WTC11 (cell line): ENCODE measurements around the gene ASMTL. TPM values are rescaled to one million over a fixed set of nuclear protein-coding genes. Genes with fewer than 3 reads are reported as not detected.

Experiments used
- ATAC-seq: fragments of 200-7000 bp; cut with Tn5 transposase; 2 replicates; pipeline ENCODE4 v1.10.0; 2021; ENCODE audit warnings: mild to moderate bottlenecking, moderate library complexity
- CTCF ChIA-PET: fragments of 300-600 bp; sonication (Branson Sonifier 250); formaldehyde crosslinking; loops from one replicate; lab custom pipeline; 2021; ENCODE audit warnings: antibody characterized with exemption; lab: Charles Lee
- POLR2A ChIA-PET: fragments of 350-600 bp; sonication (Branson Sonifier 250); formaldehyde crosslinking; loops from one replicate; lab custom pipeline; 2021; ENCODE audit warnings: antibody characterized with exemption; lab: Charles Lee
- DNase-seq: peaks from one replicate; pipeline ENCODE4 v3.0.0; 2021; ENCODE audit warnings: low spot score
- H3K27ac Mint-ChIP-seq: 2 replicates; pipeline ENCODE4 v1.8.0; 2021; ENCODE audit warnings: mixed read lengths
- H3K27me3 Mint-ChIP-seq: 2 replicates; pipeline ENCODE4 v1.8.0; 2021; ENCODE audit warnings: low read depth, mild to moderate bottlenecking, moderate library complexity, mixed read lengths
- H3K36me3 Mint-ChIP-seq: 2 replicates; pipeline ENCODE4 v1.8.0; 2021; ENCODE audit warnings: mixed read lengths
- H3K4me1 Mint-ChIP-seq: 2 replicates; pipeline ENCODE4 v1.8.0; 2022; ENCODE audit warnings: mixed read lengths
- H3K4me3 Mint-ChIP-seq: 2 replicates; pipeline ENCODE4 v1.8.0; 2021; ENCODE audit warnings: mild to moderate bottlenecking, moderate library complexity, mixed read lengths
- H3K9me3 Mint-ChIP-seq: 2 replicates; pipeline ENCODE4 v1.8.0; 2021; ENCODE audit warnings: mixed read lengths
- CBFB ChIP-seq: sonication (generic); formaldehyde crosslinking; IDR thresholded peaks from 2 replicates; pipeline ENCODE4 v1.8.1; 2022; ENCODE audit warnings: mild to moderate bottlenecking, low read depth, missing genetic modification reagents
- FOXK1 ChIP-seq: sonication (generic); formaldehyde crosslinking; IDR thresholded peaks from 2 replicates; pipeline ENCODE4 v1.8.0; 2022; ENCODE audit warnings: mild to moderate bottlenecking, moderate library complexity, missing genetic modification reagents
- GRHL2 ChIP-seq: fragments of 250-450 bp; sonication (Bioruptor Pico); IDR thresholded peaks from 2 replicates; pipeline ENCODE4 v1.8.0; 2022; ENCODE audit warnings: mild to moderate bottlenecking, moderate library complexity; ENCODE audit not compliant: insufficient replicate concordance, severe bottlenecking
- GTF2I ChIP-seq: fragments of 250-450 bp; sonication (Bioruptor Pico); conservative IDR thresholded peaks from 2 replicates; pipeline ENCODE4 v1.4.0; 2021; ENCODE audit warnings: mild to moderate bottlenecking
- JAZF1 ChIP-seq: fragments of 250-450 bp; sonication (Bioruptor Pico); IDR thresholded peaks from 2 replicates; pipeline ENCODE4 v1.9.0; 2021; ENCODE audit warnings: moderate library complexity, mild to moderate bottlenecking, inconsistent platforms
- KAT7 ChIP-seq: sonication (generic); formaldehyde crosslinking; IDR thresholded peaks from 2 replicates; pipeline ENCODE4 v1.8.1; 2023; ENCODE audit warnings: missing genetic modification reagents, mild to moderate bottlenecking, borderline replicate concordance
- NFATC4 ChIP-seq: fragments of 250-450 bp; sonication (Bioruptor Pico); IDR thresholded peaks from 2 replicates; pipeline ENCODE4 v1.9.0; 2021; ENCODE audit warnings: mild to moderate bottlenecking
- TCF7 ChIP-seq: sonication (generic); formaldehyde crosslinking; IDR thresholded peaks from 2 replicates; pipeline ENCODE4 v1.8.0; 2022; ENCODE audit warnings: mild to moderate bottlenecking, low read depth, missing genetic modification reagents, moderate library complexity
- TP53 ChIP-seq: sonication (generic); formaldehyde crosslinking; IDR thresholded peaks from 2 replicates; pipeline ENCODE4 v1.8.1; 2023; ENCODE audit warnings: mild to moderate bottlenecking, missing genetic modification reagents
- ZNF219 ChIP-seq: sonication (generic); formaldehyde crosslinking; IDR thresholded peaks from 2 replicates; pipeline ENCODE4 v1.8.0; 2023; ENCODE audit warnings: missing genetic modification reagents, mild to moderate bottlenecking, borderline replicate concordance
- ZNF263 ChIP-seq: sonication (generic); formaldehyde crosslinking; IDR thresholded peaks from 2 replicates; pipeline ENCODE4 v1.8.1; 2022; ENCODE audit warnings: low read depth, mild to moderate bottlenecking, moderate library complexity, missing genetic modification reagents
- ZNF396 ChIP-seq: fragments of 250-450 bp; sonication (Bioruptor Pico); IDR thresholded peaks from 2 replicates; pipeline ENCODE4 v1.8.0; 2021; ENCODE audit warnings: mild to moderate bottlenecking, moderate library complexity, borderline replicate concordance
- total RNA-seq: library from RNA; stranded (reverse); gene quantifications from 3 replicates; pipeline ENCODE4 v1.2.3, GENCODE V29; 2021
- TF ChIP-seq, protein P1 (sequence below): fragments of 250-450 bp; sonication (Bioruptor Pico); IDR thresholded peaks from 2 replicates; pipeline ENCODE4 v1.9.0; 2021; ENCODE audit warnings: mild to moderate bottlenecking, borderline replicate concordance
- TF ChIP-seq, protein P2 (sequence below): sonication (generic); formaldehyde crosslinking; IDR thresholded peaks from 2 replicates; pipeline ENCODE4 v1.8.0; 2023; ENCODE audit warnings: mild to moderate bottlenecking, missing genetic modification reagents
- TF ChIP-seq, protein P3 (sequence below): sonication (generic); formaldehyde crosslinking; IDR thresholded peaks from 2 replicates; pipeline ENCODE4 v1.8.0; 2022; ENCODE audit warnings: mild to moderate bottlenecking, missing genetic modification reagents
- TF ChIP-seq, protein P4 (sequence below): sonication (generic); formaldehyde crosslinking; conservative IDR thresholded peaks from 2 replicates; pipeline ENCODE4 v1.8.1; 2022; ENCODE audit warnings: mild to moderate bottlenecking, missing genetic modification reagents
- TF ChIP-seq, protein P5 (sequence below): sonication (generic); formaldehyde crosslinking; IDR thresholded peaks from 2 replicates; pipeline ENCODE4 v1.8.1; 2023; ENCODE audit warnings: mild to moderate bottlenecking, missing genetic modification reagents
- TF ChIP-seq, protein P6 (sequence below): sonication (generic); formaldehyde crosslinking; IDR thresholded peaks from 2 replicates; pipeline ENCODE4 v1.8.1; 2022; ENCODE audit warnings: missing genetic modification reagents, borderline replicate concordance
- TF ChIP-seq, protein P7 (sequence below): sonication (generic); formaldehyde crosslinking; IDR thresholded peaks from 2 replicates; pipeline ENCODE4 v1.8.0; 2023; ENCODE audit warnings: missing genetic modification reagents
- TF ChIP-seq, protein P8 (sequence below): sonication (generic); formaldehyde crosslinking; IDR thresholded peaks from 2 replicates; pipeline ENCODE4 v1.8.0; 2022; ENCODE audit warnings: mild to moderate bottlenecking, missing genetic modification reagents
- TF ChIP-seq, protein P9 (sequence below): sonication (generic); formaldehyde crosslinking; IDR thresholded peaks from 2 replicates; pipeline ENCODE4 v1.8.1; 2023; ENCODE audit warnings: mild to moderate bottlenecking, missing genetic modification reagents, moderate library complexity

ASMTL gene
- total RNA-seq, 1 experiment from 2014 or later: 70.6 TPM

DNA sequence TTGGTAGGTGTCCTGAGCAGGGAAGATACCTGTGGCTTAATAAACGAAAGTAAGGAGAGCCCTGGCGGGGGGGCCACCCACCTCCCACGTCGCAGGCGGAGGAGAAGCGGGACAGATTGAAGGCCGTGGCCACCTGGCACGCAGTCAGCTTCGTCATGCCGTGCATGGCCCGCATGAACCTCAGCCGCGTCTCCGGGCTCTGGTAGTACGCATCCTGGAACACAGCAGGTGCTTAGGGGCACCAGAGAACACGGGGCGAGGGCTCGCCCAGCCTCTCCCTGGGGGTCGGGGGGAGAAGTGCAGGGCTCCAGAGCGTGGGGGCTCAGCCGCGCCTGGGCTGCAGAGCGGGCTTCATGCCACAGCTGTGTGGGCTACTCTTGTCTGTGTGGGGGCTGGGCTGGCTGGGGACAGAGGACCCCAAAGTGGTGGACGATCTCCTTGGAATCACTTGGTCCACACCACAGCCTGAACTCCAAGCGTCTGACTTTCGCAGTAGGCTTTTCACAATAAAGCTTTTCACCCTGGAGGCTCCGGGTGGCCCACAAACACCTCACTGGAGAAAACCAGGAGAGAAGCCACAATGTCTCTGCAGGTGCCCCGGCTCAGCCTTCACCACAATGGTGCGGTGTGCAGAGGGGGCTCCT, 33.7 kb downstream of the ASMTL start:
- Mint-ChIP-seq H3K4me1 (peaks cover 12% of the 10 kb centered on the region), H3K36me3 (peaks cover 51% of the 10 kb centered on the region), H3K9me3 (peaks cover 22% of the 10 kb centered on the region), H3K27ac (no peak overlapping the region), H3K27me3 (no peaks in the 10 kb centered on the region), H3K4me3 (no peak overlapping the region)
- ATAC-seq (peak; percentile 17), DNase-seq (peak; percentile 14)
- POLR2A ChIA-PET: no interaction called here
- CTCF ChIA-PET: no interaction called here
- TF ChIP-seq, protein P1, sequence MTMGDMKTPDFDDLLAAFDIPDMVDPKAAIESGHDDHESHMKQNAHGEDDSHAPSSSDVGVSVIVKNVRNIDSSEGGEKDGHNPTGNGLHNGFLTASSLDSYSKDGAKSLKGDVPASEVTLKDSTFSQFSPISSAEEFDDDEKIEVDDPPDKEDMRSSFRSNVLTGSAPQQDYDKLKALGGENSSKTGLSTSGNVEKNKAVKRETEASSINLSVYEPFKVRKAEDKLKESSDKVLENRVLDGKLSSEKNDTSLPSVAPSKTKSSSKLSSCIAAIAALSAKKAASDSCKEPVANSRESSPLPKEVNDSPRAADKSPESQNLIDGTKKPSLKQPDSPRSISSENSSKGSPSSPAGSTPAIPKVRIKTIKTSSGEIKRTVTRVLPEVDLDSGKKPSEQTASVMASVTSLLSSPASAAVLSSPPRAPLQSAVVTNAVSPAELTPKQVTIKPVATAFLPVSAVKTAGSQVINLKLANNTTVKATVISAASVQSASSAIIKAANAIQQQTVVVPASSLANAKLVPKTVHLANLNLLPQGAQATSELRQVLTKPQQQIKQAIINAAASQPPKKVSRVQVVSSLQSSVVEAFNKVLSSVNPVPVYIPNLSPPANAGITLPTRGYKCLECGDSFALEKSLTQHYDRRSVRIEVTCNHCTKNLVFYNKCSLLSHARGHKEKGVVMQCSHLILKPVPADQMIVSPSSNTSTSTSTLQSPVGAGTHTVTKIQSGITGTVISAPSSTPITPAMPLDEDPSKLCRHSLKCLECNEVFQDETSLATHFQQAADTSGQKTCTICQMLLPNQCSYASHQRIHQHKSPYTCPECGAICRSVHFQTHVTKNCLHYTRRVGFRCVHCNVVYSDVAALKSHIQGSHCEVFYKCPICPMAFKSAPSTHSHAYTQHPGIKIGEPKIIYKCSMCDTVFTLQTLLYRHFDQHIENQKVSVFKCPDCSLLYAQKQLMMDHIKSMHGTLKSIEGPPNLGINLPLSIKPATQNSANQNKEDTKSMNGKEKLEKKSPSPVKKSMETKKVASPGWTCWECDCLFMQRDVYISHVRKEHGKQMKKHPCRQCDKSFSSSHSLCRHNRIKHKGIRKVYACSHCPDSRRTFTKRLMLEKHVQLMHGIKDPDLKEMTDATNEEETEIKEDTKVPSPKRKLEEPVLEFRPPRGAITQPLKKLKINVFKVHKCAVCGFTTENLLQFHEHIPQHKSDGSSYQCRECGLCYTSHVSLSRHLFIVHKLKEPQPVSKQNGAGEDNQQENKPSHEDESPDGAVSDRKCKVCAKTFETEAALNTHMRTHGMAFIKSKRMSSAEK (CRISPR knock-in tag): no peak
- TF ChIP-seq GTF2I (CRISPR knock-in tag) (no peak), ZNF219 (CRISPR knock-in tag) (no peak), GRHL2 (CRISPR knock-in tag) (no peak), JAZF1 (CRISPR knock-in tag) (no peak), TP53 (CRISPR knock-in tag) (no peak), TCF7 (no peak), CBFB (CRISPR knock-in tag) (no peak), FOXK1 (CRISPR knock-in tag) (no peak), ZNF396 (CRISPR knock-in tag) (no peak), KAT7 (no peak), NFATC4 (CRISPR knock-in tag) (peak; percentile 47), ZNF263 (no peak)
- TF ChIP-seq, protein P2, sequence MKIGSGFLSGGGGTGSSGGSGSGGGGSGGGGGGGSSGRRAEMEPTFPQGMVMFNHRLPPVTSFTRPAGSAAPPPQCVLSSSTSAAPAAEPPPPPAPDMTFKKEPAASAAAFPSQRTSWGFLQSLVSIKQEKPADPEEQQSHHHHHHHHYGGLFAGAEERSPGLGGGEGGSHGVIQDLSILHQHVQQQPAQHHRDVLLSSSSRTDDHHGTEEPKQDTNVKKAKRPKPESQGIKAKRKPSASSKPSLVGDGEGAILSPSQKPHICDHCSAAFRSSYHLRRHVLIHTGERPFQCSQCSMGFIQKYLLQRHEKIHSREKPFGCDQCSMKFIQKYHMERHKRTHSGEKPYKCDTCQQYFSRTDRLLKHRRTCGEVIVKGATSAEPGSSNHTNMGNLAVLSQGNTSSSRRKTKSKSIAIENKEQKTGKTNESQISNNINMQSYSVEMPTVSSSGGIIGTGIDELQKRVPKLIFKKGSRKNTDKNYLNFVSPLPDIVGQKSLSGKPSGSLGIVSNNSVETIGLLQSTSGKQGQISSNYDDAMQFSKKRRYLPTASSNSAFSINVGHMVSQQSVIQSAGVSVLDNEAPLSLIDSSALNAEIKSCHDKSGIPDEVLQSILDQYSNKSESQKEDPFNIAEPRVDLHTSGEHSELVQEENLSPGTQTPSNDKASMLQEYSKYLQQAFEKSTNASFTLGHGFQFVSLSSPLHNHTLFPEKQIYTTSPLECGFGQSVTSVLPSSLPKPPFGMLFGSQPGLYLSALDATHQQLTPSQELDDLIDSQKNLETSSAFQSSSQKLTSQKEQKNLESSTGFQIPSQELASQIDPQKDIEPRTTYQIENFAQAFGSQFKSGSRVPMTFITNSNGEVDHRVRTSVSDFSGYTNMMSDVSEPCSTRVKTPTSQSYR (CRISPR knock-in tag): no peak
- TF ChIP-seq, protein P3, sequence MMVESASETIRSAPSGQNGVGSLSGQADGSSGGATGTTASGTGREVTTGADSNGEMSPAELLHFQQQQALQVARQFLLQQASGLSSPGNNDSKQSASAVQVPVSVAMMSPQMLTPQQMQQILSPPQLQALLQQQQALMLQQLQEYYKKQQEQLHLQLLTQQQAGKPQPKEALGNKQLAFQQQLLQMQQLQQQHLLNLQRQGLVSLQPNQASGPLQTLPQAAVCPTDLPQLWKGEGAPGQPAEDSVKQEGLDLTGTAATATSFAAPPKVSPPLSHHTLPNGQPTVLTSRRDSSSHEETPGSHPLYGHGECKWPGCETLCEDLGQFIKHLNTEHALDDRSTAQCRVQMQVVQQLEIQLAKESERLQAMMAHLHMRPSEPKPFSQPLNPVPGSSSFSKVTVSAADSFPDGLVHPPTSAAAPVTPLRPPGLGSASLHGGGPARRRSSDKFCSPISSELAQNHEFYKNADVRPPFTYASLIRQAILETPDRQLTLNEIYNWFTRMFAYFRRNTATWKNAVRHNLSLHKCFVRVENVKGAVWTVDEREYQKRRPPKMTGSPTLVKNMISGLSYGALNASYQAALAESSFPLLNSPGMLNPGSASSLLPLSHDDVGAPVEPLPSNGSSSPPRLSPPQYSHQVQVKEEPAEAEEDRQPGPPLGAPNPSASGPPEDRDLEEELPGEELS (CRISPR knock-in tag): no peak
- TF ChIP-seq, protein P4, sequence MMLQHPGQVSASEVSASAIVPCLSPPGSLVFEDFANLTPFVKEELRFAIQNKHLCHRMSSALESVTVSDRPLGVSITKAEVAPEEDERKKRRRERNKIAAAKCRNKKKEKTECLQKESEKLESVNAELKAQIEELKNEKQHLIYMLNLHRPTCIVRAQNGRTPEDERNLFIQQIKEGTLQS: no peak
- TF ChIP-seq, protein P5, sequence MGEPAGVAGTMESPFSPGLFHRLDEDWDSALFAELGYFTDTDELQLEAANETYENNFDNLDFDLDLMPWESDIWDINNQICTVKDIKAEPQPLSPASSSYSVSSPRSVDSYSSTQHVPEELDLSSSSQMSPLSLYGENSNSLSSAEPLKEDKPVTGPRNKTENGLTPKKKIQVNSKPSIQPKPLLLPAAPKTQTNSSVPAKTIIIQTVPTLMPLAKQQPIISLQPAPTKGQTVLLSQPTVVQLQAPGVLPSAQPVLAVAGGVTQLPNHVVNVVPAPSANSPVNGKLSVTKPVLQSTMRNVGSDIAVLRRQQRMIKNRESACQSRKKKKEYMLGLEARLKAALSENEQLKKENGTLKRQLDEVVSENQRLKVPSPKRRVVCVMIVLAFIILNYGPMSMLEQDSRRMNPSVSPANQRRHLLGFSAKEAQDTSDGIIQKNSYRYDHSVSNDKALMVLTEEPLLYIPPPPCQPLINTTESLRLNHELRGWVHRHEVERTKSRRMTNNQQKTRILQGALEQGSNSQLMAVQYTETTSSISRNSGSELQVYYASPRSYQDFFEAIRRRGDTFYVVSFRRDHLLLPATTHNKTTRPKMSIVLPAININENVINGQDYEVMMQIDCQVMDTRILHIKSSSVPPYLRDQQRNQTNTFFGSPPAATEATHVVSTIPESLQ (CRISPR knock-in tag): no peak
- TF ChIP-seq, protein P6, sequence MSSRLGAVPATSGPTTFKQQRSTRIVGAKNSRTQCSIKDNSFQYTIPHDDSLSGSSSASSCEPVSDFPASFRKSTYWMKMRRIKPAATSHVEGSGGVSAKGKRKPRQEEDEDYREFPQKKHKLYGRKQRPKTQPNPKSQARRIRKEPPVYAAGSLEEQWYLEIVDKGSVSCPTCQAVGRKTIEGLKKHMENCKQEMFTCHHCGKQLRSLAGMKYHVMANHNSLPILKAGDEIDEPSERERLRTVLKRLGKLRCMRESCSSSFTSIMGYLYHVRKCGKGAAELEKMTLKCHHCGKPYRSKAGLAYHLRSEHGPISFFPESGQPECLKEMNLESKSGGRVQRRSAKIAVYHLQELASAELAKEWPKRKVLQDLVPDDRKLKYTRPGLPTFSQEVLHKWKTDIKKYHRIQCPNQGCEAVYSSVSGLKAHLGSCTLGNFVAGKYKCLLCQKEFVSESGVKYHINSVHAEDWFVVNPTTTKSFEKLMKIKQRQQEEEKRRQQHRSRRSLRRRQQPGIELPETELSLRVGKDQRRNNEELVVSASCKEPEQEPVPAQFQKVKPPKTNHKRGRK (CRISPR knock-in tag): no peak
- TF ChIP-seq, protein P7, sequence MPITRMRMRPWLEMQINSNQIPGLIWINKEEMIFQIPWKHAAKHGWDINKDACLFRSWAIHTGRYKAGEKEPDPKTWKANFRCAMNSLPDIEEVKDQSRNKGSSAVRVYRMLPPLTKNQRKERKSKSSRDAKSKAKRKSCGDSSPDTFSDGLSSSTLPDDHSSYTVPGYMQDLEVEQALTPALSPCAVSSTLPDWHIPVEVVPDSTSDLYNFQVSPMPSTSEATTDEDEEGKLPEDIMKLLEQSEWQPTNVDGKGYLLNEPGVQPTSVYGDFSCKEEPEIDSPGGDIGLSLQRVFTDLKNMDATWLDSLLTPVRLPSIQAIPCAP (CRISPR knock-in tag): no peak; the same call in 1 of the 2 replicates
- TF ChIP-seq, protein P8, sequence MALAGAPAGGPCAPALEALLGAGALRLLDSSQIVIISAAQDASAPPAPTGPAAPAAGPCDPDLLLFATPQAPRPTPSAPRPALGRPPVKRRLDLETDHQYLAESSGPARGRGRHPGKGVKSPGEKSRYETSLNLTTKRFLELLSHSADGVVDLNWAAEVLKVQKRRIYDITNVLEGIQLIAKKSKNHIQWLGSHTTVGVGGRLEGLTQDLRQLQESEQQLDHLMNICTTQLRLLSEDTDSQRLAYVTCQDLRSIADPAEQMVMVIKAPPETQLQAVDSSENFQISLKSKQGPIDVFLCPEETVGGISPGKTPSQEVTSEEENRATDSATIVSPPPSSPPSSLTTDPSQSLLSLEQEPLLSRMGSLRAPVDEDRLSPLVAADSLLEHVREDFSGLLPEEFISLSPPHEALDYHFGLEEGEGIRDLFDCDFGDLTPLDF (CRISPR knock-in tag): no peak
- TF ChIP-seq, protein P9, sequence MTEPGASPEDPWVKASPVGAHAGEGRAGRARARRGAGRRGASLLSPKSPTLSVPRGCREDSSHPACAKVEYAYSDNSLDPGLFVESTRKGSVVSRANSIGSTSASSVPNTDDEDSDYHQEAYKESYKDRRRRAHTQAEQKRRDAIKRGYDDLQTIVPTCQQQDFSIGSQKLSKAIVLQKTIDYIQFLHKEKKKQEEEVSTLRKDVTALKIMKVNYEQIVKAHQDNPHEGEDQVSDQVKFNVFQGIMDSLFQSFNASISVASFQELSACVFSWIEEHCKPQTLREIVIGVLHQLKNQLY (CRISPR knock-in tag): no peak
